ENCODE results near the gene YKT6. TPM values are rescaled to one million over a fixed set of nuclear protein-coding genes. Genes with fewer than 3 reads are reported as not detected.

The YKT6 gene
- total RNA-seq, 1 donor from 2014 or later = 82.5 TPM

GRCh38 chr7:44217223-44217714 lies 16.5 kb downstream of the YKT6 start:
- DNase-seq (ENCODE audit: low spot score, unreplicated experiment) = no peak
- no peaks in the 10 kb centered on the region for H3K9me3 Mint-ChIP-seq (ENCODE audit: low read depth)
- peaks cover 3% of the 10 kb centered on the region for H3K4me1 Mint-ChIP-seq (ENCODE audit: low read depth)
- peaks cover 4% of the 10 kb centered on the region for H3K27me3 Mint-ChIP-seq
- H3K4me3 Mint-ChIP-seq (ENCODE audit: low read depth) = no peak overlapping the region
- no peak overlapping the region for H3K27ac Mint-ChIP-seq
- H3K36me3 Mint-ChIP-seq (ENCODE audit: insufficient read depth) = no peaks in the 10 kb centered on the region
- no peak for TF ChIP-seq CTCF (IDR thresholded peaks at IDR 0.05; ENCODE audit: unreplicated experiment)

- no peak overlapping the region for H3K4me3 Mint-ChIP-seq (ENCODE audit: low read depth)
- no peaks in the 10 kb centered on the region for H3K36me3 Mint-ChIP-seq (ENCODE audit: insufficient read depth)
- no peak for DNase-seq (ENCODE audit: low spot score, unreplicated experiment)
- no peaks in the 10 kb centered on the region for H3K9me3 Mint-ChIP-seq (ENCODE audit: low read depth)
- peaks cover 3% of the 10 kb centered on the region for H3K4me1 Mint-ChIP-seq (ENCODE audit: low read depth)
- TF ChIP-seq CTCF (IDR thresholded peaks at IDR 0.05; ENCODE audit: unreplicated experiment) = no peak
- peak overlapping the region; percentile 27 for H3K27ac Mint-ChIP-seq
- peaks cover 4% of the 10 kb centered on the region for H3K27me3 Mint-ChIP-seq
Measured at GRCh38 chr7:44217852-44218402, 17.1 kb downstream of the YKT6 start.

- no peaks in the 10 kb centered on the region for H3K36me3 Mint-ChIP-seq (ENCODE audit: insufficient read depth)
Measured at GRCh38 chr7:44218418-44219201, 17.8 kb downstream of the YKT6 start.

GRCh38 chr7:44219371-44220045 lies 18.7 kb downstream of the YKT6 start:
- Mint-ChIP-seq H3K36me3 (ENCODE audit: insufficient read depth) (no peaks in the 10 kb centered on the region), H3K27ac (no peak overlapping the region), H3K9me3 (ENCODE audit: low read depth) (no peaks in the 10 kb centered on the region), H3K4me1 (ENCODE audit: low read depth) (peaks cover 3% of the 10 kb centered on the region), H3K4me3 (ENCODE audit: low read depth) (no peak overlapping the region), H3K27me3 (peaks cover 9% of the 10 kb centered on the region)
- no peak for TF ChIP-seq CTCF (IDR thresholded peaks at IDR 0.05; ENCODE audit: unreplicated experiment)
- no peak for DNase-seq (ENCODE audit: low spot score, unreplicated experiment)

More at GRCh38 chr7:44218418-44219201, 17.8 kb downstream of the YKT6 start:
- Mint-ChIP-seq H3K4me3 (ENCODE audit: low read depth) (no peak overlapping the region), H3K27me3 (peaks cover 5% of the 10 kb centered on the region), H3K9me3 (ENCODE audit: low read depth) (no peaks in the 10 kb centered on the region), H3K4me1 (ENCODE audit: low read depth) (peaks cover 3% of the 10 kb centered on the region), H3K27ac (peak overlapping the region; percentile 27)
- peak; percentile 21 for TF ChIP-seq CTCF (IDR thresholded peaks at IDR 0.05; ENCODE audit: unreplicated experiment)
- DNase-seq (ENCODE audit: low spot score, unreplicated experiment) = no peak

- H3K4me3 Mint-ChIP-seq (ENCODE audit: low read depth) = no peak overlapping the region
- peaks cover 9% of the 10 kb centered on the region for H3K27me3 Mint-ChIP-seq
- H3K27ac Mint-ChIP-seq = no peak overlapping the region
- H3K36me3 Mint-ChIP-seq (ENCODE audit: insufficient read depth) = no peaks in the 10 kb centered on the region
- peaks cover 3% of the 10 kb centered on the region for H3K4me1 Mint-ChIP-seq (ENCODE audit: low read depth)
- no peak for TF ChIP-seq CTCF (IDR thresholded peaks at IDR 0.05; ENCODE audit: unreplicated experiment)
- no peaks in the 10 kb centered on the region for H3K9me3 Mint-ChIP-seq (ENCODE audit: low read depth)
- DNase-seq (ENCODE audit: low spot score, unreplicated experiment) = no peak
Measured at GRCh38 chr7:44220046-44220357, 19.2 kb downstream of the YKT6 start.

Data from progenitor cell of endocrine pancreas (in vitro differentiated cells).